WERI-Rb-1 (cell line): ENCODE results near the gene WDPCP.

Experiments
- DNase-seq: peaks from one replicate; pipeline ENCODE4 v3.0.0-alpha.2; 2020
- H3K27ac ChIP-seq: fragments of 250-450 bp; sonication (Bioruptor Pico); 2 replicates; pipeline ENCODE4 v1.5.1; 2020; ENCODE audit warnings: mild to moderate bottlenecking, moderate library complexity
- H3K27me3 ChIP-seq: fragments of 250-450 bp; sonication (Bioruptor Pico); 2 replicates; pipeline ENCODE4 v1.5.1; 2021; ENCODE audit warnings: mild to moderate bottlenecking, low read depth, moderate library complexity; ENCODE audit not compliant: insufficient read depth, severe bottlenecking
- H3K36me3 ChIP-seq: fragments of 250-450 bp; sonication (Bioruptor Pico); 2 replicates; pipeline ENCODE4 v1.5.1; 2020; ENCODE audit warnings: mild to moderate bottlenecking, moderate library complexity
- H3K4me3 ChIP-seq: 2 replicates; pipeline ENCODE4 v1.5.1; 2011; ENCODE audit warnings: low read depth, mild to moderate bottlenecking, control low read depth, low read length
- H3K9me3 ChIP-seq: fragments of 250-450 bp; sonication (Bioruptor Pico); 2 replicates; pipeline ENCODE4 v1.5.1; 2021; ENCODE audit warnings: mild to moderate bottlenecking, moderate library complexity; ENCODE audit not compliant: severe bottlenecking
- CTCF ChIP-seq: IDR thresholded peaks from 2 replicates; pipeline ENCODE4 v1.5.1; 2011; ENCODE audit warnings: low read depth, mild to moderate bottlenecking, control low read depth, inconsistent platforms, low read length

Gene WDPCP

GRCh38 chr2:63346411-63346810, 241.9 kb downstream of the WDPCP start:
- H3K9me3 ChIP-seq = no peaks in the 10 kb centered on the region
- H3K27me3 ChIP-seq = no peaks in the 10 kb centered on the region
- no peak for TF ChIP-seq CTCF
- DNase-seq = no peak
- no peaks in the 10 kb centered on the region for H3K36me3 ChIP-seq
- H3K4me3 ChIP-seq = no peak overlapping the region
- no peak overlapping the region for H3K27ac ChIP-seq

DNA sequence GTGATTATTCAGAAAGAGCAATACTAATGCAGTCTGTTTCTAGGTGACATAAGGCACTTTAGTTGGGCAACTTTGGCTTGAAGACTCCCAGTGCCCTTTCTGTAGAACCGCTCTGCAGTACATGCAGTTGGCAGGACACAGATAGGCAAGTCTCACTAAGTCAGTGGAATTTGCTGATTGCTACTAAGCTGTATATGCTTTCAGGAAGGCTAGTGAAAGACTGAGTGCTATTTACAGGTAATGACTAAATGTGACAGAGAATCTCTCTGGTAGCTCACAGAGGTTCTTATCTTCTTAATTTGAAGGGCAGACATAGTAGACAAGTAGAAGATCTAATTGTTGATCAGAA, 243.0 kb downstream of the WDPCP start:
- H3K4me3 ChIP-seq = no peak overlapping the region
- H3K9me3 ChIP-seq = no peaks in the 10 kb centered on the region
- H3K27me3 ChIP-seq = no peaks in the 10 kb centered on the region
- H3K36me3 ChIP-seq = no peaks in the 10 kb centered on the region
- DNase-seq = no peak
- no peak for TF ChIP-seq CTCF
- H3K27ac ChIP-seq = no peak overlapping the region

DNA sequence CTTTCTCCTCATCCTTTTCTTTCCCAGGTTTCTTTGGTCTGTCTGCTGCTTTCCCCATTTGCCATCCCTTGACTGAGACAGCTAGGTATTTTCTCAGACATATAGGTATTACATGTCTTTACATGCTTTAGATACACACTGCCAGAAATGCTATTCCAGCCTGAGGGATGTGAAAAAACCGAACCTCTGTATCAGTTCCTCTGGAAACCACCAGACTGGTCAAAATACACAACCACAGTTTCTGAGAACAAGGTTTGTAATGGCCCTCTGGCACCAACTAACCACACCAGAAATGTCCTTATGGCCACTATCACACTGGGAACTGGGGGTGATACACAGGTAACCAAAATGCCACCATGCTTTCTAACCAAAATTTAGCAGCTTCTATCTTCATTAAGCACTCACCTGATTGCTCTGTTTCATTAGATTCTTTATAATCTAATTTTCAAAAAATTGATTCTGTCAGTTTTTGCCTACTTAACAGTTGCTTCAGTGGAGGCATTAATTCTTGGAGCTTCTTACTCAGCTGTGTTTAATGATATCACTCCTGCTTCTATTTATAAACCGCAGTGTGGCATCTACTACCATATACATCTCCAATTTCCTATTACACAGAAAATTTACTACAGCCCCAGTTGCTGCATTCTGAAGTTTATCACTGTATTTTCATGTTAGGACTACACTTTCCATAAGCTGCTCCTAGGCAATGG, 243.5 kb downstream of the WDPCP start:
- no peaks in the 10 kb centered on the region for H3K36me3 ChIP-seq
- no peak overlapping the region for H3K27ac ChIP-seq
- H3K27me3 ChIP-seq = no peaks in the 10 kb centered on the region
- H3K4me3 ChIP-seq = no peak overlapping the region
- no peaks in the 10 kb centered on the region for H3K9me3 ChIP-seq
- no peak for DNase-seq
- no peak for TF ChIP-seq CTCF

DNA sequence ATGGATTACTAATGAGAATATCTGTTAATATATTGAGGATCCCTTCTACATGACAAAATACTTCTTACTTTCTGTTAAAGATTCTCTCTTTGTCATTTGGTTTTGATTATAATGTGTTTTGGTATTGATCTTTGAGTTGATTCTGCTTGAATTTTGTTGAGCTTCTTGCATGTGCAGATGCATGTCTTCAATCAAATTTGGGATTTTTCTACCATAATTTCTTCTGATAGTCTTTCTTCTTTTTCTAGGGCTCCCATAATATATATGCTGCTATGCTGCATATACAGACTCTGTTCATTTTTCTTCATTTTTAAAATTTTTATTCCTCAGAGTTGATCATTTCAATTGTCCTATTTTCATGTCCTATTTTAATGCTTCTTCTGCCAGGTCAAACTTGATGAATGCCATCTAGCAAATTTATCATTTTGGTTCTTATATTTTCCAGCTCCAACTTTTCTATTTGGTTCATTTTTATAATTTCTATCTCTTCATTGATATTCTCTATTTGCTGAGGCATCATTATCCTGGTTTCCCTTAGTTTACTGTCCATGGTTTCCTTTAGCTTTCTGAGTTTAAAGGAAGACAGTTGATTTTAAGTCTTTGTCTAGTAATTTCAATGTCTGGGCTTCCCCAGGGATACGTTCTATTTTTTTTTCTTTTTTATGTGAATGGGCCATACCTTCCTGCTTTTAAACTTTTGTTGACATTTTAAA, 244.7 kb downstream of the WDPCP start:
- DNase-seq = no peak
- no peak for TF ChIP-seq CTCF
- H3K36me3 ChIP-seq = no peaks in the 10 kb centered on the region
- H3K27me3 ChIP-seq = no peaks in the 10 kb centered on the region
- no peak overlapping the region for H3K27ac ChIP-seq
- no peaks in the 10 kb centered on the region for H3K9me3 ChIP-seq
- no peak overlapping the region for H3K4me3 ChIP-seq

DNA sequence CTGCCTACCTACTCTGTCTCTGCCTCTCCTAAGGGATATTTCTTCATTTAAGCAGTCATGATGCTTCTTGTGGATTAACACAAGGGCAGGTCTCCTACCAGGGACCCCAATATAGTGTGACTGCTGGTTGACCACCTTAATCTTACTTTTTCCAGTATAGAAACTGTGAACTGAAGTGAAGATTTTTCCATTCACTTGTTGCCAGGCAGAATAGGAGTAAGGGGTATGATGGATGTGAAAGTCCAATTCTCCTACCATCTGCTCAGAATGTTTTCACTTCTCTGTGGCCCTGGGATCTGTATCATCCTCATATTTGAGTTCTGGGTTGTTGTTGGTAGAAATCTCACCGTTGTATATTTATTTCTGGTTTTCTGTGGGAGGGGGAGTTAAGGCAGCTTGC, 247.8 kb downstream of the WDPCP start:
- H3K9me3 ChIP-seq = no peaks in the 10 kb centered on the region
- TF ChIP-seq CTCF = no peak
- no peaks in the 10 kb centered on the region for H3K36me3 ChIP-seq
- no peaks in the 10 kb centered on the region for H3K27me3 ChIP-seq
- no peak overlapping the region for H3K4me3 ChIP-seq
- no peak overlapping the region for H3K27ac ChIP-seq
- no peak for DNase-seq

DNA sequence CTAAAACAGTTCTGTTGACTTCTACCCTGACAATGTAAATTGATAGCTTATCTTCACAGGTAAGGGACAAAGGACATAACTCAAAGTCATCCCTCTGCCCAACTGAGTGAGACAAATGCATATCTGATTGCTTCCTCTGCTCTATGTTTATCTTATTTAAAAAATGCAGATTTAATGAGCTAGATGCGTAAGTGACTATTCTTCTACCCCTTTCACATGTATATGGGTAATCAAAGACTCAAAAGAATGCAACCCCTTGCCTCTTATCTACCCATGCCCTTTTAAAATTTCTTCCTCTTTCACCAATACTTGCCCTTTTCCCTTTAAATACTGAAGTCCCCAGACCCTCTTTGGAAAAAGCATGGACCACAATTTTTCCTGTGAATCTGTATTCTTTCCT, 253.4 kb downstream of the WDPCP start:
- no peak for DNase-seq
- Histone ChIP-seq H3K4me3 (no peak overlapping the region), H3K9me3 (no peaks in the 10 kb centered on the region), H3K27me3 (no peaks in the 10 kb centered on the region), H3K27ac (no peak overlapping the region), H3K36me3 (no peaks in the 10 kb centered on the region)
- TF ChIP-seq CTCF = no peak
